Fibroblast of the conjunctiva (primary cell): ENCODE measurements around the gene PCNX3.

Source experiments
- DNase-seq: peaks from one replicate; pipeline ENCODE4 v3.0.0-alpha.2; 2010; ENCODE audit warnings: low read depth

PCNX3 gene

DNA sequence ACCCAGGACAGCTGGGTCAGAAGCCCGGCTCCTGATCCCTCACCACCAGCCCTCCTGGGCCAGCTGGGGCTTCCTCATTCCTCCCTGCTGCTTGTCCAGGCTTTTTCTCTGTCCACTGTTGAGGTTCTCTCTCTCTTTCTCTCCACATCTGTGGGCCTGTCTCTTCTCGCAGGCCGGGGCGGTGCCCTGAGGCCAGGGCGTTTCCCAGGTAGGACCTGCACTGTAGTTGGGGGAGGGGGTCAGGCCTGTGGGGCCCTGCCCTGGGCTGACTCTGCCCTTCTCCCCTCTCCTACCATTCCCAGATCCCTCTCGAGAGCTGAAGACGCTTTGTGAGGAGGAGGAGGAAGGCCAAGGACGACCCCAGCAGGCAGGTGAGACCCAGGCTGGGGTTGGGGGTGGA, 34.8 kb upstream of the PCNX3 start:
- no peak for DNase-seq

DNA sequence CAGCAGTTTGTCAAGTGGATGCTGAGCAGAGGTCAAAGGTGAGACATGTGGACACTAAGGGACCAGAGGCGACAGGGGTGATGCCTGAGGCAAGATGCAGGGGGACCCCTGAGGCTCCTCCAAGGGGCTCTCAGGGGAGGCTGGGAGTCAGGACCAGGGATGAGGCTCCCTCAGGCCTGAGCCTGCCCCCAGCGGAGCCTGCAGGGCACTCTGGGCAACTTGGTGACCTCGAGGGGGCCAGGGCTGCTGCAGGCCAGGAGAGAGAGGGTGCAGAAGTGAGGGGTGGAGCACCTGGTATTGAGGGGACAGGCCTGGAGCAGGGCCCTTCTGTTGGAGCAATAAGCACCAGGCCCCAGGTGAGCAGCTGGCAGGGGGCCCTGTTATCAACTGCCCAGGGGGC, 33.6 kb upstream of the PCNX3 start:
- DNase-seq: no peak

- no peak for DNase-seq
Measured at GRCh38 chr11:65583589-65583988, 32.0 kb upstream of the PCNX3 start.

DNA sequence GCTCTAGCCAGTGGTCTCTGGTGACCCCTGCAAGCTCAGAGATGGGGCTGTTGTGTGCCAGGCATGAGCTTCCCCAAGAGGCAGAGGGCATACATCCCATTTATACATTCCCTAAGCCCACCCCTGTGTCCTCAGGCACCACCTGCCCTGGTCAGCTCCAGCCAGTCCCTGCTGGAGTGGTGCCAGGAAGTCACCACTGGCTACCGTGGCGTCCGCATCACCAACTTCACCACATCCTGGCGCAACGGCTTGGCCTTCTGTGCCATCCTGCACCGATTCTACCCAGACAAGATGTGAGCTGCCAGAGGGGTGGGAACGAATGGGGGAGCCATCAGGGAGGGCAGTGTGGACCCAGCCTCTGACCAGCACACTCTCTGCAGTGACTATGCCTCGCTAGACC, 31.5 kb upstream of the PCNX3 start:
- no peak for DNase-seq

GRCh38 chr11:65584723-65585171, 30.8 kb upstream of the PCNX3 start:
- DNase-seq: no peak

DNA sequence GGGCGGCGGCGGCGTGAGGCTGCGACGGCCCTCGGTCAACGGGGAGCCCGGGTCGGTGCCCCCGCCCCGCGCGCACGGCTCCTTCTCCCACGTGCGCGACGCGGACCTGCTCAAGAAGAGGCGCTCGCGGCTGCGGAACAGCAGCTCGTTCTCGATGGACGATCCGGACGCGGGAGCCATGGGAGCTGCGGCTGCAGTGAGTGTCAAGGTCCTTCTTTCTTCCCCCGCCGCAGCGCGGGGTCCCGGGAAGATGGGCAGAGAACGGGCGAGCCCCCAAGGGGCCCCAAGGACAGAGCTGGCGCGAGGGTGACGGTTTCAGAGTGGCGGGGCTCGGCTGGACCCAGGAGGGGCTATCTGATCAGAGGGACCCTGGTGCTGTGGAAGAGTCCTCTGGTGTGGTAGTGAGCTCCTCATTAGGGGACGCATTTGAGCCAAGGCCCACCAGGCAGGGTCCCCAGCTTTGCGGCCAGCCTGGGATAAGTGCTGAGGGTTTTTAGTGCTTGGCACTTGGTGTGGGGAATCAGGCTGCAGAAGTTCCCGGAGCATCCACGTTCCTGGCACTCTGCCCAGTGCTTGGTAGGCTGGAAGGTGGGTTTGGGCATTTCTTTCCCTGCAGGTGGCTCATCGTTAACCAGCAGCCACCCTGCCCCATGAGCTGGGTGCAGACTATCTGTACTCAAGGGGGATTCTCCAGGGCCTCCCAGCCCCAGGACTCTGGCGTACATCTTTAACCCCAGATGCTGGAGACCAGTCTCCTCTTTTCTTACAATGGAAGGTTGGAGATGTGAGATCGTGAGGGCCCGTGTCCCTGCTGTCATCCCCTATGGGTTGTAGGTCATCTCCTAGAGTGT, 30.0 kb upstream of the PCNX3 start:
- no peak for DNase-seq

GRCh38 chr11:65586247-65586630, 29.3 kb upstream of the PCNX3 start:
- no peak for DNase-seq

- DNase-seq: no peak
Measured at GRCh38 chr11:65586676-65587075, 28.9 kb upstream of the PCNX3 start.

DNA sequence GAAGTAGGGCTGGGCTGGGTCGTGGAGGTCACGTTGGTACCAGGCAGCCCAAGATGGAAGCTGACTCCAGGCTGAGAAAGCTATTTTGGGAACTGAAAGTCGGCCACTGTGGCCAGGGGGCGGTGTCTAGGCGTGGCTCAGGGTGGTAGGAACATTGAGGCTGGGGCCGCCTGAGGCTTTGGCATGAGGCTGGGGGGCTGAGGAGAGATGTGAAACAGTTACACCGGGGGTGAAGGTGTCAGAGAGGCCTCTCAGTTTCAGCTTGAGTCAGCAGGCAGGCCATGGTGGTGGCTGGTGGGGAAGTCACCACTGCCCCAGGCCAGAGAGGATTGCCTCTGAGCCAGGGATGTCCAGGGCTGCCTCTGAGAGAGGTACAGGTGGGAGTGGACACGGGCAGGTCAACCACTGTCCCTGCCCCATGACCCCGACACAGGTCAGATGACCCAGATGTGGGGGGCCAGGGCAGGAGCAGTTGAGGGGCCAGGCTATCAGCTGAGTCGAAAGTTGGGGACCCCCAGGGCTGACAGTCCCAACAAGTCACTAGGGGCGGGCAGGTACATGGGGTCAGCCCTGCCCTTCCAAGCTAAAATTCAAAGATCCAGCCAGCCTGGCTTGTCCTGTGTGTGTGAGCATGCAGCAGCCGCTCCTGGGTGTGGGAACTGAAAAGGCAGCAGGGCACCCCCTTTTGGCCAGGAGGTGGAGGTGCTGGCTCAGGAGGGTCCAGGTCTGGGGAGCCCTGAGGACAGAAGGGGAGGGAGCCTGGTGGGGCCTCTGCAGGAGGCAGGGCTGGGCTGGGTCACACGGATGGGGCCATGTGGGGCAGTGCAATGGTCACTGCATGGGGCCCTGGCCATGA, 27.1 kb upstream of the PCNX3 start:
- DNase-seq: no peak

GRCh38 chr11:65589444-65590239, 25.9 kb upstream of the PCNX3 start:
- no peak for DNase-seq

- no peak for DNase-seq
Measured at GRCh38 chr11:65590240-65590738, 25.3 kb upstream of the PCNX3 start.

GRCh38 chr11:65591939-65592857, 23.4 kb upstream of the PCNX3 start:
- no peak for DNase-seq

DNA sequence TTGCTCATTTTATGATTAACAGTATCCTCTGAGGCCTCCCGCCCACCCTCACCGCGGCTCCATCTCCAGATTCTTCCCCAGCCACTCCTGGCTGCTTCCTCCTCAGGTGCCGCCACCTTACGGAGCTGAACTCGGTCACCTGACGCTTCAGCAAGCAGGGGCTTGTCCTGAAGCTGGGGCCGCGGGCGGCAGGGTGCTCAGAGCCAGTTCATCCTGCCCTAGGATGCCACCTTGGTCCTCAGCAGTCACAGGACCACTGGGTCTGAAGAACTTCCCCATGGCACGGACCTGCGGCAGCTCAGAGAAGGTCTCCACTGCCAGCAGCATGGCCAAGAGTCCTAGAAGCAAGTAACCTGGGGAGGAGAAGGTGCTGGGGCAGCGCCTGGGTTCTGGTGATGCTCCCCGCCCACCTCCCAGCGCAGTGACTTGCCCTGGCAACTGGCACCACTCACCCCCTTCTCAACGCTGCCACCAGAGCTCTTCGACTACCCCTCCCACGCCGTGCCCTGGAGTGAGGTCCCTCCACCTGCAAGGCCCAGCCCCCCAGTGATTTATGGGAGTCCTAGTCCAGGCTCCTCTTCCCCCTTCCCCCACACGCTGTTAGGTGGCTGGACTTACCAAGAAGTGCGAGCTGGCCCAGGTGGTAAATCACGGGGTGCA, 22.6 kb upstream of the PCNX3 start:
- no peak for DNase-seq

- DNase-seq: no peak
Measured at GRCh38 chr11:65593518-65594414, 21.8 kb upstream of the PCNX3 start.

DNA sequence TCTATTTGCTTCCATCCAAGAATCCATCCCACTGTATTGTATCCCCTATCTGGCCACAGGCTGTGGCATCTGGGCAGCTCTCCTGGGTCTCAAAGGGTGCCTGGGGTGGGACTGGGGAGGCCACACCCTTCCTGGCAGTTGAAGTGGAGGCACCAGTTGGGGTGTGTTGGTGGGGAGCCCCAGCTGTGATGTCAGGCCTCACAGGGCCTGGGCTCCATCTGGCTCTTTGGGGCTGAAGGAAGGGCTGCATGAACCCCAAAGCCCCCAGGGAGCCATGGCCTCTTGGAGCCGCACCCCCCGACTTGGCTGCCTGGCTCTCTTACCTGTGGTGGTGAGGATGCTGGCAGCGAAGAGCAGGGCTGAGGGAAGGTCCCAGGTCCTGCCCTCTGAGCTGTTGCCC, 20.4 kb upstream of the PCNX3 start:
- DNase-seq: no peak

GRCh38 chr11:65595543-65596281, 19.9 kb upstream of the PCNX3 start, which contains the start of gene KCNK7:
KCNK7 (minus strand) TSS chr11:65595800; CDS start chr11:65595772, 28 bp downstream.
- no peak for DNase-seq

GRCh38 chr11:65596520-65596919, 19.1 kb upstream of the PCNX3 start:
- DNase-seq: no peak

DNA sequence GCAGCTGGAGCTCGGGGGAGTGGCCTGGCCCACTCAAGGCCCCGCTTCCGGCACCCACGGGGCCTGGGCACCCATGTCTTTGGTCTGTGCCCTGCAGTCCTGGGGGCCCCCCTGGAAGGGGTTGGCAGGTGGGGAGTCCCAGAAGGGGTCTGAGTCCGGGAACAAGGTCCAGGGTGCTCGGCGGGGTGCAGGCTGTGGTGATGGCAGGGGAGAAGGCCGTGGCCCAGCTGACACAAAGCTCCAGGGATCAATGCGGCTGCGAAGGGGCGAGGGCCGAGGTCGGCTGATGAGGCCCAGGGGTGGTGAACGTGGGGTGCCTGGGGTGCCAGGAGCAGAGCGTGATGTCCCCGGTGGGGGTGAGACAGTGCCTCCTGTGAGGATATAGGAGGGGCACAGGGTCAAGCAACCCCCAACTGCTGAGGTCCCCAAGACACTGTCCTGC, 17.3 kb upstream of the PCNX3 start:
- no peak for DNase-seq
